OCI-LY3 (cell line): Measurements from ENCODE around the gene LRRC56.

Source experiments
- H2AFZ ChIP-seq: fragments of 200-600, 300-600 bp; shearing (Covaris generic); 2 replicates; pipeline ENCODE4 v1.6.0; 2014; ENCODE audit warnings: antibody characterized with exemption, low read depth, low read length
- H3K27ac ChIP-seq: fragments of 200-600, 300-600 bp; sonication (generic); 2 replicates; pipeline ENCODE4 v1.5.1; 2014; ENCODE audit warnings: mild to moderate bottlenecking, low read length, moderate library complexity, mixed read lengths
- H3K27me3 ChIP-seq: fragments of 200-600, 300-600 bp; sonication (generic); 2 replicates; pipeline ENCODE4 v1.6.1; 2014; ENCODE audit warnings: low read depth, low read length, mixed read lengths
- H3K36me3 ChIP-seq: fragments of 200-600, 300-600 bp; sonication (generic); replicated peaks from 2 replicates; pipeline ENCODE3; 2014; ENCODE audit warnings: low read depth, low read length, mixed read lengths
- H3K4me1 ChIP-seq: fragments of 300-600, 200-600 bp; sonication (generic); 2 replicates; pipeline ENCODE4 v1.6.1; 2014; ENCODE audit warnings: low read length, mixed read lengths
- H3K4me2 ChIP-seq: fragments of 200-600, 300-600 bp; sonication (generic); 2 replicates; pipeline ENCODE4 v1.6.1; 2014; ENCODE audit warnings: low read length, mixed read lengths
- H3K4me3 ChIP-seq: fragments of 300-600, 200-600 bp; sonication (generic); 2 replicates; pipeline ENCODE4 v1.5.1; 2014; ENCODE audit warnings: antibody characterized with exemption, mild to moderate bottlenecking, low read length, moderate library complexity
- H3K79me2 ChIP-seq: fragments of 300-600, 200-600 bp; shearing (Covaris generic); 2 replicates; pipeline ENCODE4 v1.6.1; 2014; ENCODE audit warnings: mild to moderate bottlenecking, low read length, mixed read lengths
- H3K9ac ChIP-seq: fragments of 300-600, 200-600 bp; shearing (Covaris generic); 2 replicates; pipeline ENCODE4 v1.6.0; 2014; ENCODE audit warnings: mild to moderate bottlenecking, low read length, moderate library complexity
- H3K9me3 ChIP-seq: fragments of 200-600, 300-600 bp; shearing (Covaris generic); 2 replicates; pipeline ENCODE4 v1.6.1; 2014; ENCODE audit warnings: low read length, mixed read lengths; ENCODE audit not compliant: insufficient read depth
- H4K20me1 ChIP-seq: fragments of 200-600, 300-600 bp; sonication (generic); 2 replicates; pipeline ENCODE4 v1.6.1; 2016; ENCODE audit warnings: low read length, mixed read lengths; ENCODE audit not compliant: insufficient read depth
- EZH2phosphoT487 ChIP-seq: fragments of 200-600 bp; shearing (Covaris generic); IDR thresholded peaks from 2 replicates; pipeline ENCODE4 v1.6.1; 2018; ENCODE audit warnings: antibody characterized with exemption, mixed run types, low read depth
- TF ChIP-seq, protein P1 (sequence below): fragments of 200-600, 300-600 bp; sonication (generic); IDR thresholded peaks from 2 replicates; pipeline ENCODE4 v1.5.1; 2014; ENCODE audit warnings: antibody characterized with exemption, low read length, low read depth

The LRRC56 gene

DNA sequence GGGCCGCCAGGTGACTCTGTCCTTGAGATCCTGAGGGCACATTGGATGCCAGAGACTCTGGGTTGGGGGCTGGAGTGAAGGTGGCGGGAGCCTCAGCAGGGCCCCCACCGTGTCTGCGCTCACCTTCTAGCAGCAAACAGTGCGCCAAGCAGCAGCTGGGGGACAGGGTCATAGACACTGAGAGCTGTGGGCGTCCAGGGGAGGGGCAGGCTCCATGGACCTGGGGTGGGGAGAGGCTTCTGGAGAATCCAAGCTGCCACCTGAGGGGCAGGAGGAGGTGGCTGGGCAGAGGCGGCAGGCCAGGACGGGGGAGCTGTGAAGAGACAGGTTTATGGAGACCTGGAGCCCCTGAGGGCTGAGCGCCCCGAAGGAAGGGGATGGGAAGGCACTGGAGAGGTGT, 47.0 kb downstream of the LRRC56 start:
- peaks cover 61% of the 10 kb centered on the region for H3K79me2 ChIP-seq
- peaks cover 36% of the 10 kb centered on the region for H4K20me1 ChIP-seq

DNA sequence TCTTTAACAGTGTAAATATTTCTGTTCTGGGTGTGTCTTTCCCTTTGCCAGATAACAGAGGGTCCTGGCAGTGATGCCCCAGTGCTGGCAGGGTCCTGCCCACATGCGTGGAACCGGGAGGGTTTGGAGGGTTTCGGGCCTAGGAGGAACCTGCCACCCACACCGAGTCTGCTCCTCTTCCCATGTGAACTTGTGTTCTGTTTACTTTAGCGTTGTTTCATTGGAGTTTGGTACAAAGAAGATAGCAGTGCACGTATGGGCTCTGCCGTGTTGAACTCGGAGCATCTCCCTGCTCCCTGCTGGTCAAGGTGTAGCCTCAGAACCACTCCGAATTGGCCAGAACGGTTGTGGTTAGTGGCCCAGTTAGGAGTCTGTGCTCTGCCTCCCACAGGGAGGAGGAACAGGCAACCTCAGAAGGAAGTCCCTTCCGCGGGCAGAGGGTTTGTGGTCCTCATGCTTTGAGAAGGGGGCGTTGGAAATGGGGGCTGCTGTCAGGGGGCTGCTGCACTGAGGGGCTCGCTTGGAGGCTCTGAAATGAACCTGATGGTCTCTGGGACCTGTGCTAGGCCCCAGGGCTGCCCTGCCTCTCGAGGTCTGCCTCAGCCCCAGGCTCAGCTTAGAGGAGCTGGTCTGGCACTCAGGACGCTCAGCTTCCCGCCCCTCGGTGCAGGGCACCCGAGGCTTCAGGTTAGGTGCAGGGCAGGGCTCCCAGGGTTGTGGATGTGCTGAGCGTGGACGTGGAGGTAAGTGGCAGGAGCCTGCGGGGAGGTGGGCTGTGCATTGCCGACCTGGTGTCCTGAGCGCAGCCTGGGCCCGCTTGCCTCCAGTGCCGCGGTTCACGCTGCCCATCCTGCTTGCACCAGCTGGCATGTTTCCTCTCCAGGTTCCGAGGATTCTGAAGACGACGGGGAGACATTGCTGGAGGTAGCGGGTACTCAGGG, 49.3 kb downstream of the LRRC56 start:
- no peaks in the 10 kb centered on the region for H3K27me3 ChIP-seq
- no peaks in the 10 kb centered on the region for H3K9me3 ChIP-seq
- peaks cover 56% of the 10 kb centered on the region for H3K36me3 ChIP-seq
- H4K20me1 ChIP-seq: peaks cover 21% of the 10 kb centered on the region
- no peak for TF ChIP-seq EZH2phosphoT487
- TF ChIP-seq, protein P1, sequence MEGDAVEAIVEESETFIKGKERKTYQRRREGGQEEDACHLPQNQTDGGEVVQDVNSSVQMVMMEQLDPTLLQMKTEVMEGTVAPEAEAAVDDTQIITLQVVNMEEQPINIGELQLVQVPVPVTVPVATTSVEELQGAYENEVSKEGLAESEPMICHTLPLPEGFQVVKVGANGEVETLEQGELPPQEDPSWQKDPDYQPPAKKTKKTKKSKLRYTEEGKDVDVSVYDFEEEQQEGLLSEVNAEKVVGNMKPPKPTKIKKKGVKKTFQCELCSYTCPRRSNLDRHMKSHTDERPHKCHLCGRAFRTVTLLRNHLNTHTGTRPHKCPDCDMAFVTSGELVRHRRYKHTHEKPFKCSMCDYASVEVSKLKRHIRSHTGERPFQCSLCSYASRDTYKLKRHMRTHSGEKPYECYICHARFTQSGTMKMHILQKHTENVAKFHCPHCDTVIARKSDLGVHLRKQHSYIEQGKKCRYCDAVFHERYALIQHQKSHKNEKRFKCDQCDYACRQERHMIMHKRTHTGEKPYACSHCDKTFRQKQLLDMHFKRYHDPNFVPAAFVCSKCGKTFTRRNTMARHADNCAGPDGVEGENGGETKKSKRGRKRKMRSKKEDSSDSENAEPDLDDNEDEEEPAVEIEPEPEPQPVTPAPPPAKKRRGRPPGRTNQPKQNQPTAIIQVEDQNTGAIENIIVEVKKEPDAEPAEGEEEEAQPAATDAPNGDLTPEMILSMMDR: no peak
- H3K4me3 ChIP-seq: no peak overlapping the region
- no peak overlapping the region for H2AFZ ChIP-seq
- no peak overlapping the region for H3K27ac ChIP-seq
- no peak overlapping the region for H3K4me2 ChIP-seq
- H3K79me2 ChIP-seq: peaks cover 47% of the 10 kb centered on the region
- H3K4me1 ChIP-seq: no peaks in the 10 kb centered on the region
- no peak overlapping the region for H3K9ac ChIP-seq

More for the DNA sequence above, 47.0 kb downstream of the LRRC56 start:
- Histone ChIP-seq H3K4me3 (no peak overlapping the region), H3K27me3 (no peaks in the 10 kb centered on the region), H3K4me1 (0 out of 2 replicates have a peak, but pooled peaks cover 2% of the 10 kb centered on the region), H3K36me3 (peaks cover 45% of the 10 kb centered on the region), H3K9ac (no peak overlapping the region), H3K4me2 (no peak overlapping the region), H3K27ac (no peak overlapping the region), H3K9me3 (no peaks in the 10 kb centered on the region), H2AFZ (no peak overlapping the region)
- no peak for TF ChIP-seq EZH2phosphoT487
- TF ChIP-seq, protein P1: no peak

DNA sequence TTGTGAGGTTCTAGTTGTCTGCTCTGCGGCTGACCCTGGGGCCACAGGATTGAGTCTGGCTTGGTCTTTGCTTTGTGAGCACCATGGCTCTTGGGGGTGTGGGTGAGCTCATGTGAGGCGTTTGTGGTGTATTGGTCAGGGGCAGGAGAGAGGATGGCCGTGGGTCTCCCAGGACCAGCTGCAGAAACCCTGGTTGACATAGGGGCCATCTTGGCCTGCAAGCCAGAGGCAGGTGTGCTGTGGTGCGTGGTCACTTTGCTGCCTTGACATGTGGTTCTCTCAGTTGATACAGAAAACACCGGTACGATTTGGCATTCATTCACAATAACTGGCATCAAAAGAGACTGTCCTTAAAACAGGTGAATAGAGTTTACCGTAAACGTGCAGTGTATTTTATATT, 50.2 kb downstream of the LRRC56 start:
- peaks cover 18% of the 10 kb centered on the region for H4K20me1 ChIP-seq
- H3K9me3 ChIP-seq: no peaks in the 10 kb centered on the region
- H3K36me3 ChIP-seq: peaks cover 55% of the 10 kb centered on the region
- no peaks in the 10 kb centered on the region for H3K27me3 ChIP-seq
- no peak overlapping the region for H2AFZ ChIP-seq
- no peak overlapping the region for H3K4me3 ChIP-seq
- no peak overlapping the region for H3K27ac ChIP-seq
- no peaks in the 10 kb centered on the region for H3K4me1 ChIP-seq
- TF ChIP-seq, protein P1: no peak
- no peak for TF ChIP-seq EZH2phosphoT487
- peaks cover 39% of the 10 kb centered on the region for H3K79me2 ChIP-seq
- no peak overlapping the region for H3K4me2 ChIP-seq
- no peak overlapping the region for H3K9ac ChIP-seq

DNA sequence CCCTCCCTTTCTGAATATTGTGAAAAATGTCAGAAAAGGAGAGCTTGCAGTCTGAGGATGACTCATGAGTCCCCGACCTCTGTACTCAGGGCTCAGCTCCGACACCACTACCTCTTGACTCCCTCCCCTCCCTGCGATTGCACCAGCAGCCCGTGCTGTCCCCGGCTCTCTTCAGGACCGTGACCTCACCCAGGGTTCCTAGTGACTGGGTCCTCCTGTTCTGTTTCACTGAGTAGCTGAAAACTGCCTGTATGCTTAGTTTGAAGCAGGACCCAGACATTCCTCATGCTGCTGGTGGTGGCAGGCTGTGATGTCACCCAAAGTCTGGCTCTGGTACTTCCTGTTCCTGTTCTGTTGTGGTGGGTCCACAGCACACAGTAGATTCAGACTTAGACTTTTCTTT, 50.7 kb downstream of the LRRC56 start:
- Histone ChIP-seq H3K9ac (no peak overlapping the region), H3K27me3 (no peaks in the 10 kb centered on the region), H3K9me3 (no peaks in the 10 kb centered on the region), H3K79me2 (peaks cover 39% of the 10 kb centered on the region), H2AFZ (no peak overlapping the region), H3K27ac (no peak overlapping the region), H3K4me1 (no peaks in the 10 kb centered on the region), H3K4me3 (no peak overlapping the region), H3K4me2 (no peak overlapping the region), H4K20me1 (peaks cover 18% of the 10 kb centered on the region), H3K36me3 (peaks cover 56% of the 10 kb centered on the region)
- TF ChIP-seq, protein P1: no peak
- TF ChIP-seq EZH2phosphoT487: no peak
